Coronary artery (tissue), 2 donors: ENCODE data around the gene OSBPL3.

Experiments
- DNase-seq: peaks from one replicate; pipeline ENCODE4 v3.0.0-alpha.2; 2017; ENCODE audit warnings: low spot score
- H3K27ac ChIP-seq, 2 donors: fragments of 200-600 bp; sonication (generic); one replicate each; pipeline ENCODE4 v1.5.1; 2016 to 2019
- H3K4me3 ChIP-seq: fragments of 200-600 bp; sonication (generic); 2 replicates; pipeline ENCODE4 v1.5.1; 2016; ENCODE audit warnings: mild to moderate bottlenecking, moderate library complexity
- TF ChIP-seq, protein P1 (sequence below): fragments of 200-600 bp; sonication (generic); IDR thresholded peaks from one replicate; pipeline ENCODE4 v1.5.1; 2019; ENCODE audit warnings: antibody characterized with exemption

OSBPL3 gene

DNA sequence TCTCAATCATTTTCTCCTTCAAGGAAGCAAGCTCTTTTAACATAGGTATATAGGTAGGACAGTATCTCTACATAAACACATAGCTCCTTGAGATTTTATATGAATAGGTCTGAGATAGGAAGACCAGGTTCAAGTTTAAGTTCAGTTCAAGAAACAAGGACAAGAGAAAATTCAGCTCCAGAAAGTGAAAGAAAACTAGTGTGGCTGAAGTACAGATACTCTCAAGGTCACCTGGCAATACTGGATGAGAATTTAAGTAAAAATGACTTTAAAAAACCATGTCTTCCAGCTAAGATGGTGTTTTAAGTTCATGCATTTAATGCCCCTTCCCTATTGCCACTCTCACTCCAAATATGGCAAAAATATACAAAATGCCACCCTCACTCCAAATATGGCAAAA lies 91.3 kb downstream of the OSBPL3 start:
- H3K4me3 ChIP-seq = no peak overlapping the region
- TF ChIP-seq, protein P1, sequence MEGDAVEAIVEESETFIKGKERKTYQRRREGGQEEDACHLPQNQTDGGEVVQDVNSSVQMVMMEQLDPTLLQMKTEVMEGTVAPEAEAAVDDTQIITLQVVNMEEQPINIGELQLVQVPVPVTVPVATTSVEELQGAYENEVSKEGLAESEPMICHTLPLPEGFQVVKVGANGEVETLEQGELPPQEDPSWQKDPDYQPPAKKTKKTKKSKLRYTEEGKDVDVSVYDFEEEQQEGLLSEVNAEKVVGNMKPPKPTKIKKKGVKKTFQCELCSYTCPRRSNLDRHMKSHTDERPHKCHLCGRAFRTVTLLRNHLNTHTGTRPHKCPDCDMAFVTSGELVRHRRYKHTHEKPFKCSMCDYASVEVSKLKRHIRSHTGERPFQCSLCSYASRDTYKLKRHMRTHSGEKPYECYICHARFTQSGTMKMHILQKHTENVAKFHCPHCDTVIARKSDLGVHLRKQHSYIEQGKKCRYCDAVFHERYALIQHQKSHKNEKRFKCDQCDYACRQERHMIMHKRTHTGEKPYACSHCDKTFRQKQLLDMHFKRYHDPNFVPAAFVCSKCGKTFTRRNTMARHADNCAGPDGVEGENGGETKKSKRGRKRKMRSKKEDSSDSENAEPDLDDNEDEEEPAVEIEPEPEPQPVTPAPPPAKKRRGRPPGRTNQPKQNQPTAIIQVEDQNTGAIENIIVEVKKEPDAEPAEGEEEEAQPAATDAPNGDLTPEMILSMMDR = no peak
- no peak overlapping the region for H3K27ac ChIP-seq
- DNase-seq = no peak

DNA sequence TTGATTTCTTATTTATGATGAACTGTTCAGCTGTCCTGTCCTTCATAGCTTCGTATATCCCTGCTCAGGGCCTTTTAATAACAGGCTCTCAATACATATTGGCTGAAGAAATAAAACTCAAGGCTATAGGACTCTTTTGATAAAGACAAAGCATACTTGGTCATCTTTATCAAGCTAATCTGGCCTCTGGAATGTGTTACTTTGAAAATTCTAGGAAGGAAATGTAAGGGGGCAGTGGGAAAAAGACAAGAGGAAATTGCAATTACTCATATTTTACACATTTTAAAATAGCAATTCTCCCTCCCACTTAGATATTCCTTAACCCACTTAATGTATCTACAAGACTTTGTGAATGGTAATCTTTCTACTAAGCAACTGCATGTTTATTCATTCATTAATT lies 94.3 kb downstream of the OSBPL3 start:
- no peak overlapping the region for H3K27ac ChIP-seq
- TF ChIP-seq, protein P1 = no peak

DNA sequence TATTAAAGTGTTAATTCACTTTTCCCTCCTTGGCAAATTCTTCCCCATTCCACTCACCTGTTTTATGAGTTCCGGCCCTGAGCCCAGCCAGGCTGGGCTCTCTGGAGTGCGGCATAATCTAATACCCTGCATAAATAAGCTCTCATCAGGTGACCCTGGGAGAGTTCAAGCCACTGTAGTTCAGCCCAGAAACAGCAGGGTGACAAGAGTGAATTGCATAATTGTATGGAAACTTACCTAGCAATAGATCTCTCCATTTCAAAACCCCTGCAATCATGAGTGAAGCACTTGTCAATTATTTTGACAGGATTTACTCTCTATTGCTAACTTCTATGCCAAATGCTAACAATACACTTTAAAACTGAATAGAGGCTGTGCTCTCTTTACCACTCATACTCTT lies 94.7 kb downstream of the OSBPL3 start:
- Histone ChIP-seq H3K4me3 (no peak overlapping the region), H3K27ac (no peak overlapping the region)
- no peak for DNase-seq
- TF ChIP-seq, protein P1 = no peak

More for the DNA sequence above, 94.3 kb downstream of the OSBPL3 start:
- H3K4me3 ChIP-seq = no peak overlapping the region
- no peak for DNase-seq

DNA sequence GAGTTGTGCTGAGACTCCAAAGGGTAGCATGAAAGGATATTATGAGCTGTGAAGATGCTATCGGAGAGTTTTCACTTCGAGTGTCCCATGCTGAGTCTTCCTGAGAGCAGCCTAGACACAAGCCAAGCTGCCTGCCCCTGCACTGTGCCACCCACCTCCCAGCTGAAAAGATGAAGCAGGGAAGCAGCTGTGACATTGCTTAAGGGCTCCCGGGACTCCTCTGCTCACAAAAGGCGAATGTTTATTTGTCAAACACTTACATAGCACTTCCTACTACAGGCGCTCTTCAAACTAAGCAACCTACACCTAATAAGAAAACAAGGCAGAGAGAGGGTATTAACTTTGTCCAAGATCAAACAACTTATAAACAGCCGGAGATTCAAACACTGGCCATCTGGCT lies 95.6 kb downstream of the OSBPL3 start:
- TF ChIP-seq, protein P1 = no peak
- no peak for DNase-seq
- Histone ChIP-seq H3K4me3 (no peak overlapping the region), H3K27ac (no peak overlapping the region)

DNA sequence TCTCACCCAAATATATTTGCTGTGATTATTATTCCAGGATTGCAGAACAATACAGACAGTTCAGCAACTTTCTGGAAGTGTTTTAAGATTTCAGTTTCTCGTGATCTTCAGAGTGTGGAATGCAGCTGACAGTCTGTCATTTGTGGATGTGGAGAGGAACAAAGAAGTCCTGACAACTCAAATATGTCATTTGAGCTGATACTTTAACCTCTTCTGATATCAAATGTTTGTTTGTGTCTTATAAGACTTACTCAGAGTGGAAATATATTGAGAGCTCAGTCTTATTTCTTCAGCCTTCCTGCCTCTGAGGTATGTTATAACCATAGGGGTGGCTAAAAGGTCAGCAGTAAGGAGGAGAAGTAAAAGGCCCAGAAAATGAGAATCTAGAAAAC lies 96.4 kb downstream of the OSBPL3 start:
- no peak for DNase-seq
- TF ChIP-seq, protein P1 = no peak
- no peak overlapping the region for H3K27ac ChIP-seq

DNA sequence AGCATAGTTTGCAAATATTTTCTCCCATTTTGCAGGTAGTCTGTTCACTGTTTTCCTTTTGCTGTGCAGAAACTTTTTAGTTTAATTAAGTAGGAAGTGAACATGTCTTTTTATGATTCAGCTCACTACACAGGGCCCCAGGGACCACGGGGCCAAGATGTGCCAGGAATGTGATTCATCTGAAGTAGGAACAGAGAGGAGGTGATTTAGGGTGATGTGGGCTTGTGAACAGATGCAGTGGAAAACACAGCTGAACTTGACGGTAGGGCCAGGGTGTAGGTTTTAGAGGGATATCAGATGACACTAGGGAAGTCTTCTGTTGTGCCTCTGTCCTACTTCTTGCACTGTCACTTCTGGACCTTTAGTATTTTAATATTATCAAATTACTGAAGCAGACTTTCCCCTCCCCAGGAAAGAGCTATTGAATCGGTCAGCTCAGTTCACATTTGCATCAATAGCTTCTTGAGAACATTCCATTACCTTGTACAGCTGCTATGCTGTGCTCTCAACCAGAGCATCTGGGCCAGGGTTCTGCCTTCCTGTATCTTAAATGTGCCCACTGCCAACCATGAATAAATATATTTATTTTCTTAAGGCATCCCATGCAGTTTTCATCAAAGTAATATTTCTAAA lies 96.9 kb downstream of the OSBPL3 start:
- no peak overlapping the region for H3K4me3 ChIP-seq
- no peak for DNase-seq
- TF ChIP-seq, protein P1 = no peak
- no peak overlapping the region for H3K27ac ChIP-seq

More for the DNA sequence above, 96.4 kb downstream of the OSBPL3 start:
- no peak overlapping the region for H3K4me3 ChIP-seq

DNA sequence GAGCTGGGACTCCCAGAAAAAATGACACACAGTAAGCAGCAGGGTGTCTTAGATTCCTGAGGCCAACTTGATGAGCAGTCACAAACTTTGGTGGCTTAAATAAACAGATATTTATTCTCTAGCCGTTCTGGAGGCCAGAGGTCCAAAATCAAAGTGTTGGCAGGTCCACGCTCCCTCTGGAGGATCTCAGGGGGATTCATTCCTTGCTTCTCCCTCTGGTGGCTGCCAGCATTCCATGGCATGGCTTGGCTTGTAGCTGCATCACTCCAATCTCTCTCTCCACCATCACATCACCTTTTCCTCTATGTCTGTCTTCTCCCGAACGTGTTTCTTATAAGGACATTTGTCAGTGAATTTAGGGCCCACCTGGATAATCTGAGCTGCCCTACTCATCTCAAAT lies 98.4 kb downstream of the OSBPL3 start:
- TF ChIP-seq, protein P1 = no peak
- H3K27ac ChIP-seq = no peak overlapping the region
- no peak for DNase-seq
- no peak overlapping the region for H3K4me3 ChIP-seq
